NCI-H526 (cell line): Measurements from ENCODE around the gene BCAR3.
A peak's percentile ranks its signal among the peaks of the same experiment; 100 is the strongest.

Source experiments
- DNase-seq, 2 experiments: peaks; one replicate each; lab custom pipeline; 2025; lab: John Stamatoyannopoulos, UW

BCAR3 gene

DNA sequence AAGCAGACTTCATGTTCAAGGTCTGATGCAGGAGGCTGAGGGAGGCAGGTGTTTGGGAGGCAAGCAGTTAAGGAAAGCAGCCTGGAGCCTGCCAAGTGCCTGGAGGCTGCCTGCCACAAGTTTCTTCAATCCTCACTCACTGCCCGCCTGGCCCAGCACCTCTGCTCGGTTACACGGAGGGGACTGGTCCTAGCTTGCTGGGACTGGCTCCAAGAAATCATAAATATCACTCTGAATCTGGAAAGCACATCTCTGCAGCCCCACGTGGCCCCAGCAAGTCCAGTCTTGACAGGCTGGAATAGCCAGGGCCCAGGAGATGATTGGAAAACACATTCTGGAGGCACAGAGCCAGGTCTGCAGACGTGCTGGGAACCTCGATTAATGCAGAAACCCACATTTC, 83.9 kb downstream of the BCAR3 start:
- DNase-seq: no peak

DNA sequence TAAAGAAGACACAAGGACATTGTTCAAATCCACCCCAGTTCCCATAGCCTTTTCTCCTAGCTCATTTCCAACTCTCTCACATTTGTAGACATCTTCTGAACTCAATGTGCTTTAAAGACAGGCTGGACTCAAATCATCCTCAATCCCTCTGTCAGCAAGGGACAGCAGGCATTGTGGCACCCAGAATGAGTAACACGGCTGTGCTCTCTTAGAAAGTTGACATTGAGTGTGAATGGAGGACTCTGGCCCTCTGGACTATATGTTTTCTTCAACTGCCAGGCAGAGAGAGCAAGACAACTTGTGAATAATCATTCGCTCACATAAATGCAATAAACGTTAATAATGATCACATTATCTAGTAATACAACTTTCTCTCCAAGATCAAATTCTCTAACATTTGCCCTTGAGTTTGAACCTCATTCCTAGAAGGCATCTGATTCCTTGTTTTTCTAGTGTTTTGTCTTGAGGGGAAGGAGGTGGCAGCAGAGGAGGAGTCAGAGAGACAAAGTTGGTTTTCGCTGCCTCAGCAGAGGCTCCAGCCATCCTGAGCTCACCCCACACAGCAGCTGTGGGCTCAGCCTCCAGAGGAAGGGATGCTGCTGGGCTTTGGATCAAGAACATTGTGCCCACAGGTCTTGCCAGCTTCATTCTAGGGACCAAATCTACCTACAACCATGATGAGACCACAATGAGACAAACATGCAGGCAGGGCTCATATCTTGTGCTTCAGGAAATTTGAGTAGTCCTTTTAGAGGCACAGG, 85.1 kb downstream of the BCAR3 start:
- no peak for DNase-seq

DNA sequence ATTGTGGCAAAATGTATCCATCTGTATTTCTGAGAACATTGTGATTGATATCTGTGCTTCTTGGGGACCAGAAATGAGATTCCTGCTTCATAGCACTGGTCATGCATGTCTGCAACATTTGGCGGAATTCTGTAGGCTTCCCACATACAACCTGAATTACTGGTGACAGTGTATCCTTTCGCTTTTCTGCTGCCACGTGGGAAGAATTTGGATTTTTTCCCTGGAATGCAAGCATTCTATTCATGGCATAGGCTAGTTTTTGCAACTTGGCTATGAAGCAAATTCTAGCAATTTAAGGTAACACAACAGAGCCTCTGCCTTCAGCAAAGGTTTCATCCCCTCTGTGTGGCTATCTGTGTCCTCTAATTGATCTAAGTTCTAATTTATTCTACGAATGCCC, 85.9 kb downstream of the BCAR3 start:
- no peak for DNase-seq

DNA sequence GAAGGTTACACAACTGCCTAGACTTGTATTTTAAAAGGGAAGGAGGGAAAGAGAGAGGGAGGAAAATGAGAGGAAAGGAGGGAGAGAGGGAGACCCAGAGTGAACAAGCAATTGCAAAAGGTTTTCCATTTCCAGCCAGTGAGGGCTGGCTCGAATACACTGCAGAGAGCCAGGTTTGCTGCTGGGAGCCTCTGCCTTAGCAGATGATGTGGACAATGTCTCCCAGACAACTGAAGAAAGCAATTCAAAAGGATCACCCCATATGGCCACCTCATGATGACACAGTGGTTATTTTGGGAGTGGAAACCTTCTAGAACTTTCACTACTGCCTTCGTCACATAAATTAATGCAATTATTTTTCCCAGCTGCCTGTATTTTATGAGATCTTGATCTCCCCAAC, 86.4 kb downstream of the BCAR3 start:
- DNase-seq: no peak

DNA sequence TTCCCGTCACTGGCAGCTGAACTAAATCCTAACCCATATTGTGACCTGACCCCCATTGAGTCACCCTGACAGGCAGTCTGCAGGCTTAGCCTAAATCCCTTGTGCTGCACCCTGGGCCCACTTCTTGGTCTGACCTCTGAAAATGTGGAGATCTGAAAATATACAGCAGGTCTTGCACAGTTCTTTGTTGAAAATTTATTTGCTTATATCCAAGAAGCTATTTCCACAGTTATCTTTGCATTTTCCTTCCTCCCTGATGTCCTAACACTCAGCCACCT, 87.1 kb downstream of the BCAR3 start:
- DNase-seq: no peak

DNA sequence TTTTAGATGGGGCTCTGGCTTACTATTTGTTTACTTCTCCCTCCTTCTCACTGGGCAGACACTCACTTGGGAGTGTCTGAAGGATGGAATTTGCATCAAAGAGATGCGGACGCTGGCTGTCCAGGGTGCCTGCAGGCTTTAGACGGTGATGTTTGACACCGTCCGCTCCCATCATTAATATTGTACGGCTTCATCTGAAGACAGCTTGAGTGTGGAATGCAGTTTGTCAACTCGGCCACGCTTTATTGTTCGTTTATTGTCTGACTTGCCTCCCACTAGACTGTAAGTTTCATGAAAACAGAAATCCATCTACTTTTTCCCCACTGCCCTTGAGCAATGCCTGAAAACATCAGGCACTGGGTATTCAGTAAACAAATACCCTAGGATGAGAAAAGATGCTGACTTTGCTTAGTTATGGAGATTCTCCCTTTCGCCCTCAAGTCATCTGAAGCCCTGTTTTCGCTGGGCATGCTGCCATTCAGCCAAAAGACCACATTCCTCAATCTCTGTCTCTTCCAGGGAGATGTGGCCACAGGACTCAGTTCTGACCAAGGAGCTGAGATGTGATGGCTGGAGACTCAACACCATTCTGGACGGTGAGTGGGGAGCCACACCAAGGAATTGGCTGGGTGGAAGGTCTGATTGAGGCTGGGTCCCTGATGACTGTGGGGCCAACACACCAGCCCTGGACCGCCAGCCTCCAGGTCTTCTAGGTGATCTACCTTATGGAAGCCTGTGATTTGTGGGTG, 87.6 kb downstream of the BCAR3 start:
- DNase-seq: peak in 1 of 2 experiments; percentile 11

DNA sequence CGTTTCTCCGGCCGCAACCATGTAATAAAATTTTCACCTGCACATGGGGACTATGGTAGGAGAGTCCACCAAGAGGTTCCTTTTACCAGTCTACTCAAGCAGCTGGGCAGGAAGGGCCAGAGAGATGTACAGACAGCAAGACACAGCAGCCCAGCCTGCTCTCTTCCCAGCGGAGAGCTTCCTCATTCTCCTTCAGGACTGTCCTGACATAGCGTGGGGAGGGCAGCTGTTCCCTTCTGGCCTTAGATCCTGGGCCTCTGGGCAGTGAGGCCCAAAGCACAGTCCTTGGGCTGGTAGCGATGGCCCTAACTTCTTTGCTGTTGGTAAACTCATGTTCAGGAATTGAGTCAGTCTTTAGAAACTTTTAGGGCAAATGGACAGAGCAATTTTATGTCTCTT, 89.1 kb downstream of the BCAR3 start:
- peak in 1 of 2 experiments; percentile 48 for DNase-seq

DNA sequence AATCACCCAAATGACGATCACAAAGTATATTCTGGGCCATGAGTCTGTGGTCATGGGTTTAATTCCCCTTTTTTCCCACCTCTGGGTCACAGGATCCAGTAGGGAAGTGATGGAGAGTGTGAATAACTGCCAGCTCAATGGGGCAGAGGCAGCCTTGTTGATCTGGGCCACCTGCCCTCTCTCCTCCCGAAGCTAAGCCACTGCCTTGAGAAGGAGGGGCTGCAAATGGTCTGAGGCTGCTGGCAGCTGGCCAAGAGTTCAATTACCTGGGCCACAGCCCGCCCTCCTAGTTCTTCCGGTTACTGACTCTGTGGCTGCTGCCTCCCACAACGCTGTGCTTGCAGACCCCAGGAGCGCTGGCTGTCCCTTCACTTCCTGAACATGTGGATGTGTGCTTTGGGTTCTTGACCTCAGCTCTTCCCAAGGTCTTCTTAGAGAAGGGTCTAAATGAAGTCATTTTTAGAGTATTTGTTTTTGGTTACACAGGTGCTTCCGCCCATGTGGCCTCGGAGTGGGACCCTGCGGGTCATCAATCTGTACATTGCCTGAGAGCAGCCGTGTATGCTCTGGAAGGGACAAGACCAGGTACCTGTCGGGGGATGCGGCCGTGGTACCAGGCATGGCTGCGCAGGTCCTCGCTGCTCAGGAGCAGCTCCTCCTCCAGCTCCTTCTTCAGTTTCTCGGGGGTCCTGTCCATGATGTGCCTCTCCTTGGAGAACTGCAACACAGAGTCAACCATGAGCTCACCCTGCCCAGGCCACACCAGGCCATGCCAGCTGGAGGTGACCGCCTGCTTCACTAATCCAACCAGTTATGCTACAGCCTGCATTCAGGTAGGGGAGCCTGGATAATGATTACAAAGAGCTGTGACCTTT, 89.7 kb downstream of the BCAR3 start:
- DNase-seq: peak; percentile 70 to 93

DNA sequence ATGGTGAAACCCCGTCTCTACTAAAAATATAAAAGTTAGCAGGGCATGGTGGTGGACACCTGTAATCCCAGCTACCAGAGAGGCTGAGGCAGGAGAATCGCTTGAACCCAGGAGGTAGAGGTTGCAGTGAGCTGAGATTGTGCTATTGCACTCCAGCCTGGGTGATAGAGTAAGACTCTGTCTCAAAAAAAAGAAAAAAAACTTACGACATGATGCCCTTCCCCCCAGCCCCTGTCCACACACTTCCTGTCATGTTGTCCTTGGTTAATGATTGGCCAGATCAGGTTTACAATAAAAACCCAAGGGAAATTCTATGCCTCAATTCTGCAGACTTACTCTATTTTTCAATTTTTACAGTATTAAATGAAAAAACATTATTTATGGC, 90.4 kb downstream of the BCAR3 start:
- DNase-seq: peak in 1 of 2 experiments; percentile 49

DNA sequence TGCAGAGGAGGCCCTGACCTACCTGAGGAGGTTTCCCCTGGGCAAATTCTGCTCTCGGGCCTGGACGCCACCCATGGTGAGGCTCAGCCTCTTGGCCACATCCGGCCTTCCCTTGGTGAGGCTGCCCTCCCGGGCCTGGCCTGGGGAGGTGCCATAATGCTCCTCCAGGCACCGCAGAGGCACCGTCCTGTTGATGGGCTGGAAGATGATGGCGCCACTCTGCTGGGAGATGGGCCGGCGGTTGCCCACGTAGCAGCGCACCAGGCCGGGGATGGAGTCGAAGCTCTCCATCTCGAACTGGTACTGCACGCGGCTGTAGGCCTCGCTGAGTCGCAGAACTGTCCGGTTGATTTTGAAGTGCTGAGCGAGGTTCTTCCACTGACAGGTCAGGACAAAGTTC, 92.7 kb downstream of the BCAR3 start:
- DNase-seq: no peak

DNA sequence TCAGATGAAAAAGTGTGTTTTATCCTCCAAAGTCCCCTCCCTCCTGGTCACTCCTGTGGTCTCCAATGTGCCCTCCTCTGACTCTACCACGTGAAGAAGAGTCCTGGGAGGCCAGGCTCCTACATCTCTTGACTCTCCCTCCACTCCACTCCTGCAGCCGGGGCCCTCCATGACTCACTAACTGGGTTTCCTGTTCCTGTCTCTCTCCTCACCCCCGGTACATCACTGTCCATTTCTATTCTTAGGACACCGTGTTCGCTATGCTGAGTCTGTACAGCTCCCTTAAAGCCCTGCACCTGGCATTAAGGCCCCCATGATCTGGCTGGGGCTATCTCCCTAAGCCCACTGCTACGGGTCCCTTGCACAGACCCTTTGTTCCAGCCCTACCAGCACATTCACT, 93.4 kb downstream of the BCAR3 start:
- no peak for DNase-seq

DNA sequence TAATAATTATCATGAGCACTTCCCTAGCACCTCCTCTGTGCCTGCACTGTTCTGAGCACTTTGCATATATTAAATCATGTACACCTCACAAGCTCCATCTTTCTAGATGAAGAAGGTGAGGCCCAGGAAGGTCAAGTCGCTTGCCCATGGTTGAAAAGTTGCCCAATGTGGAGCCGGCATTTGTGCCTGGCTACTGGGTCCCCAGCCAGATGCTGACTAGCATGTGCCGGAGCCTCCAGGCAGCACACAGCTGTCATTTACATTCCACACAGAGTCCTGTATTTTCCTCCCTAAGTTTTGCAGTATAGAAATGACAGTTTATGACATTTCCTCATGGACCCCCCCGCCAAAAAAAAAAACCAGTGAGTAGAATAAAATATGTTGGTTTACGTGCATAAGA, 94.3 kb downstream of the BCAR3 start:
- DNase-seq: no peak

DNA sequence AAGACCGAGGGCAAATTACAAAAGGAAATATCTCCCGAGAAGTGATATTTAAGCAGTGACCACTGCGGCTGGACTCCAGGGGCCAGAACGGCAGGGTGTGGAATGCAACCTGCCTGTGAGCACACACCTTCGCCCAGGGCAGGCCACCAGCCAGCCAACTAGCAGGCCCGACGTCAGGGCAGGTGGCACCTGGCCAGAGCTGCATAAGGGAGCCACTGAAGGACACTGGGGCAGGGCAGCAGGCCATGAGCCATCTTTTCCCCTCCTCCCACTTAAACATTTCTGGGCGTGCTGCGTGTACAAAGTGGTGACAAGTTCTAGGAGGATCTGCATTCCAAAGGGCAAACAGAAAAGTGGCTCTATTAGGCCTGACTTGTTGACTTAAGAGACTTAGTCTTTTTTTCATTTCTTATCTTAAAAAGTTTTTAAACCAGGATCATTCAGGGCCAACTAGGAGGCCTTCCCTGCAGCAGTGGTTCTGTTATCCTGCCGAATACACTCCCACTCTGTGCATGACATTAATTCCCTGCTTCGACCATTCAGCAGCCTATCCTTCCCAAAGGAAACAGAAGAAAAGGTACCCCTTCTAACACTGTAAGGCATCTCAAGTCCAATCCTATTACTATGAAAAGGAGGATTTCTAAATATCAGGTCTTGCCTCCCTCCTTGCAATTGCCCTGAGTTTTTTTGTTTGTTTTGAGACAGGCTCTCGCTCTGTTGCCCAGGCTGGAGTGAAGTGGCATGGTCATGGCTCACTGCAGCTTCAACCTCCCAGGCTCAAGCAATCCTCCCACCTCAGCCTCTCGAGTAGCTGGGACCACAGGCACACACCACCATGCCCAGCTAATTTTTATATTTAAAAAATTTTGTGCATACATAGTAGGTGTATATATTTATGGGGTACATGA, 96.3 kb downstream of the BCAR3 start:
- no peak for DNase-seq

DNA sequence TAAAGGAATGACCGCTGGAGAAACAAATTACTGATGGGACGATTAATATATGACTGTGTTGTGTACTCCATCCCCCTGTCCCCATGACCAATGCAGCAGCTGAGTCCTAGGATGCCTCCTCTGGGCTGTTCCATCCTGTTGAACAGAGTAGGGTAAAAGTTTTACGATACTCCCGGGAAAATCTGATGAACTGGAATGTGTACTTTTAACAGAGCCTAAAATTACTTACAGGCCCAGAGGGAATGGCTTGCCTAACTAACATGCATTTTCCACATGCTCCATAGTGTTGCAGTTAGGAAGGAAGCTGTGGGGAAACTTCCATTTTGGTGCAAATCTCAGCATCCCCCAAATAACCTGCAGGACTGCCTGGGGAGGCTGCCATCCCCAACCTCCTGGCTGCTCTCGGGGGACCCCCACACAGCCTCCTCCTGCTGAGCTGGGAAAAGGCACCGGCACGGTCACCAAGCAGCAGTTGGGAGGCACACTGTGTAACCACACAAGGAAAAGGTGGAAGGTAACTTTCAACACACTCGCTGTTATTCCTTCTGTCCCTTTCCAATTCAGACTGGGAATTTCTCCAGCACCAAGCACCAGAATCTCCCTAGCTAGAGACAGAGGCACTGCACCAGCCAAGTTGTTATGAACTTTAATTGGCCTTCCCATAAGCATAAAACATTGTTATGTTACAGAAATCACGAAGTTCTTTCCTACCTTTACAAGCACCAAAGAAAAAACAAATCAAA, 97.2 kb downstream of the BCAR3 start:
- DNase-seq: no peak

DNA sequence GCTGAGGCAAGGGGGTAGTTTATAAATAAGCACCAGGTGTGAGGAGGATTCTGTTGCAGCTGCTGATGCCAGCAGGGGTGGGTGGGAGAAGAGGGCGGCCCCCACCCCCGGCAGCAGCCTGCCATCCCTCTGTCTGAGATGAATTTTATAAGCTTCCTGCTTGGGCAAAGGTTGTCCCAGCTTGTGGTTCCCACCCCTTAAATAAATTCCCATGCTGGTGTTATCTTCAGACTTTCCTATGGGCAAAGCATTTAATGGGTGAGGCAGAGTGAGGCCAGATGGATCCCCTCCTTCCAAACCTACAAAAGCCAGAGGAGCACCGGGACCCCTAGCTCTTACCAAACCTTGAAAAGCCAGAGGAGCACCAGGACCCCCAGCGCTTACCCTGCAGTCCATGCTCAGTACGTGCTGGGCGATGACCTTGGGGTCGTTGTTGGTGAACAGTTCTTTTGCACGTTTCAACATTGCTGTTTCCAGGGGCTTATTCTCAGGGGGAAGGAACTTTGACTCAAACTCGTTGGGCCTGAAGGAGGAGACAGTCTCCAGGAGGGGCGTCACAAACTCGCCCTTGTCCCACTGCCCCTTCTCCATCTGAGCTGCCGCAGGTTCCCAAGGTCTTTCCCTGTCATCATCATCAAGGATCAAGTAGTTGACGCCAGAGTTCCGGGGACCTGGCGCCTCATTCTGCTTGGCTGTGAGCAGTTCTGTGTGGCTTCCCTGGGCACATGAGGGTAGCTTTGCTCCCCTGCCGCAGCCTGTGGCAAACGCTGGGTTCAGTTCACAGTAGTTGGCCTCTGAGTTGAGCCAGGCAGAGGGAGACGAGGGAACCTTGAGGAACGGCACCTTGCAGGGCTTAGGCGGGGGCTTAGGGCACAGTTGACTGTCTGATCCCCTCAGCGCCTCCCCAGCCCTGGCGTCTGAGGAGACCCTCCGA, 99.5 kb downstream of the BCAR3 start:
- no peak for DNase-seq

DNA sequence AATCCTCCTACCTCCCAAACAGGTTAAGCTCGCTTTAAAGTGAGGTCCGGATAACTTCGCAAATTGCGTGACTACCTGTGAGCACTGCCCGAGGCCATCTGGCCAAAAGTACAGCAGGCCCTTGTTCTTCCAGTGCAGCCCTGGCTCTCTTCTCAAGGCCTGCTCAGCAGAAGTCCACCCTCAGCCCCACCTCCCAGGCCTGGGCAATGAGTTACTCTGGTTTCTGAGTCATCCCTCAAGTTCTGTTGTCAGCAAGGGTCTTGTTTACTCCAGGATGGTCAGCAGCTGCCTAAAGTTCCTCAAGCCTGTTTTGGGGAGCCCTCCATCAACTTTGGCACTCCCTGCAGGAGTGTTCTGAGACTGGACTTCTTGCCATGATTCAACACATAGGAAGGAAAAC, 101.7 kb downstream of the BCAR3 start:
- no peak for DNase-seq

DNA sequence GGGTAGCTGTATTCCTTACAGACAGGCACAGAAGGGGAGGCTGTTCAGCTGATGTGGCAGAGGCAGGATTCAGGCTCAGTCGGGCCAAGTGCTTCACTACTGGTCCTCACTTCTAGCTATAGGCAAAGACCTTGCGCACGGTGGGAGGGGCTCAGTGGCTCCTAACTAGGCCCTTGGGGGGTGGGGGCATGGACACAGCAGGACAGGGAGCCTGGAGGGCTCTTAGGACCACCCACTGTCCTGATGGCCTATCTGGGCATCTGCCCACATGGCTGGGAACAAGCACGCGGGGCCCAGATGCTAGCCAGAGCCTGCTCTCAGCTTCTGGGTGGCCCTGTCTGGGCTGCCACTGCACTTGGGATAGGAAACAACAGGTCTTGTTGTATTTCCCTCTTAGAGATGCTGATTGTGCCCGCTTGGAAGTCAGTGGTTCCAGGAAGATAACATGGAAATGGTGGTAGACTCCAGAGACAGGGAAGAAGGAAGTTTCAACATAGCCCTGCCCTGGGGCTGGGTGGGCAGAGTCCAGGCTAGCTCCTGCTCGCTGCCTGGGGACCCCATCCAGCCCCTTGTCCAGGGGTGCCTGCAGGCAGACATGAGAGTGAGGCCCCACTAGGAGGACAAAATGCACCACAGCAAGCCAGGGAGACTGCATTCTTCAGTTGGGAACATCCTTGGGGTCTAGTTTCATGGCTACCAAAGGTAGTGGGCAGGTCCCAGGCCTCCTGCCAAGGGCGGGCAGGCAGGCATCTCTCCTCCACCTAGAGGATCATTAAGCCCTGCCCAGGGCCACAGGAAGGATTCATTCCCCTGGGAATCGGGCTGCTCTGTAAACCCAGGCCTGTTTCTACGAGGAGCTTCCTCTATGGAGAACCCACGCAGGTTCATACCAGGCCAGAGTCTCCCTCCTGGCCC, 102.5 kb downstream of the BCAR3 start:
- peak in 1 of 2 experiments; percentile 12 for DNase-seq

DNA sequence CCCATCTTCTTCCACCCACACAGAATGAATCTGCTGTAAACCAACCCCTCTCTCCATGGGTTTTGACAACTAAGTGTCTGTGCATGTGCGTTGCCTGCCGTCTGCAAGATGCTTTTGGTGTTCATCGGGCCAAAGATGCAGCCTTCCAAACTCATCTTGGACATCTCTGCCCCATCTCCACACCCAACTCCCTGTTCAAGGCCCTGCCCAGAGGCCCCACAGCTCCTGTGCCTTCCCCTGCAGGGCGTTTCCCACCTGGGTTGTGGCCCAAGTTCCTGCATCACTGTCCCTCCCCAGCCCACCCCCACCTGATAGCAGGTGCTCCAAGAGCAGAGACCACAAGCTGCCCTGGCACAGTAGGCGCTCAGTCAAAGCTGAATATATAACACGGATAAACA, 103.2 kb downstream of the BCAR3 start:
- no peak for DNase-seq
